Erythroblast (primary cell): Measurements from ENCODE around the gene GALNT16.

Source experiments
- DNase-seq, 2 experiments: peaks; one replicate each; lab custom pipeline; 2025; lab: John Stamatoyannopoulos, UW
- GATA1 ChIP-seq: IDR thresholded peaks from 2 replicates; pipeline ENCODE4 v1.6.1; 2011; ENCODE audit warnings: low read depth, mild to moderate bottlenecking, control low read depth, low read length, moderate library complexity
- POLR2A ChIP-seq: IDR thresholded peaks from 2 replicates; pipeline ENCODE4 v1.6.1; 2011; ENCODE audit warnings: mild to moderate bottlenecking, low read length

Gene GALNT16

GRCh38 chr14:69355607-69356281, 95.8 kb downstream of the GALNT16 start:
- DNase-seq: no peak
- no peak for TF ChIP-seq POLR2A
- no peak for TF ChIP-seq GATA1

GRCh38 chr14:69356903-69357543, 97.1 kb downstream of the GALNT16 start:
- TF ChIP-seq POLR2A: no peak
- TF ChIP-seq GATA1: no peak
- DNase-seq: no peak

- TF ChIP-seq GATA1 (no peak), POLR2A (no peak)
- DNase-seq: no peak
Measured at GRCh38 chr14:69357544-69358200, 97.7 kb downstream of the GALNT16 start.

GRCh38 chr14:69358233-69358963, 98.4 kb downstream of the GALNT16 start:
- DNase-seq: no peak
- no peak for TF ChIP-seq GATA1
- TF ChIP-seq POLR2A: no peak

GRCh38 chr14:69358966-69359365, 99.0 kb downstream of the GALNT16 start:
- no peak for DNase-seq
- TF ChIP-seq GATA1 (no peak), POLR2A (no peak)

GRCh38 chr14:69360438-69361108, 100.6 kb downstream of the GALNT16 start:
- DNase-seq: no peak
- no peak for TF ChIP-seq POLR2A
- TF ChIP-seq GATA1: no peak

GRCh38 chr14:69363055-69363454, 103.1 kb downstream of the GALNT16 start:
- TF ChIP-seq GATA1 (no peak), POLR2A (no peak)
- DNase-seq: peak in 1 of 2 experiments; percentile 12

- DNase-seq: no peak
- no peak for TF ChIP-seq POLR2A
- no peak for TF ChIP-seq GATA1
Measured at GRCh38 chr14:69363964-69364363, 104.0 kb downstream of the GALNT16 start.

- DNase-seq: no peak
- TF ChIP-seq GATA1: no peak
Measured at GRCh38 chr14:69364378-69364777, 104.4 kb downstream of the GALNT16 start.

GRCh38 chr14:69366069-69366468, 106.1 kb downstream of the GALNT16 start:
- no peak for DNase-seq

GRCh38 chr14:69366761-69367160, 106.8 kb downstream of the GALNT16 start:
- TF ChIP-seq POLR2A (no peak), GATA1 (no peak)
- DNase-seq: no peak

More at GRCh38 chr14:69366069-69366468, 106.1 kb downstream of the GALNT16 start:
- TF ChIP-seq POLR2A: no peak
- no peak for TF ChIP-seq GATA1

GRCh38 chr14:69368381-69368780, 108.4 kb downstream of the GALNT16 start:
- no peak for TF ChIP-seq POLR2A
- no peak for TF ChIP-seq GATA1
- DNase-seq: no peak

- TF ChIP-seq GATA1 (no peak), POLR2A (no peak)
- DNase-seq: no peak
Measured at GRCh38 chr14:69370061-69370460, 110.1 kb downstream of the GALNT16 start.
